Loucy (cell line): ENCODE measurements around the gene CSNK2A2.

Experiments
- CTCF ChIP-seq: fragments of 200-600 bp; sonication (generic); conservative IDR thresholded peaks from 2 replicates; pipeline ENCODE4 v1.5.1; 2014; ENCODE audit warnings: mild to moderate bottlenecking, antibody characterized with exemption, low read length
- EZH2phosphoT487 ChIP-seq: fragments of 200-600 bp; IDR thresholded peaks from 2 replicates; pipeline ENCODE4 v1.6.1; 2018; ENCODE audit warnings: antibody characterized with exemption, mild to moderate bottlenecking, moderate library complexity, borderline replicate concordance

- TF ChIP-seq CTCF (peak; percentile 70), EZH2phosphoT487 (no peak)
Measured at GRCh38 chr16:58127033-58127556, 70.8 kb downstream of the CSNK2A2 start.
